K562 (cell line): Measurements from ENCODE around the gene YPEL1. TPM values are rescaled to one million over a fixed set of nuclear protein-coding genes. Genes with fewer than 3 reads are reported as not detected.

Experiments used
- ATAC-seq: fragments of 200-7000 bp; cut with Tn5 transposase; 3 replicates; pipeline ENCODE4 v1.9.1; 2020; ENCODE audit warnings: moderate library complexity
- BruUV-seq: library from RNA; stranded (reverse); fragments of 400-500 nt; replicated peaks from 2 replicates; lab custom pipeline; 2021; lab: Mats Ljungman, UMichigan
- CTCF ChIA-PET: fragments of 300-600 bp; formaldehyde crosslinking; extraction: SDS; loops from one replicate; lab custom pipeline; 2021; ENCODE audit warnings: low intra/inter-chr PET ratio; lab: Yijun Ruan, JAX
- POLR2A ChIA-PET: fragments of 300-600, 350-650 bp; sonication (Branson Sonifier 250); formaldehyde crosslinking; extraction: SDS; loops from one replicate; lab custom pipeline; 2021; ENCODE audit warnings: antibody characterized with exemption, inconsistent platforms; lab: Yijun Ruan, JAX
- DNase-seq, 4 experiments: peaks; one replicate each; pipeline versions ENCODE4 v3.0.0 to v3.0.0-alpha.2; 2011 to 2018; ENCODE audit warnings: low spot score in 3 of 4, mixed read lengths in 3 of 4; ENCODE audit errors: extremely low read depth in 1 of 4
- FAIRE-seq: peaks from 2 replicates; lab custom pipeline; 2011; peaks lifted over from hg19 to GRCh38; lab: Jason Lieb, UNC
- H2AFZ ChIP-seq: 2 replicates; pipeline ENCODE4 v1.6.0; 2011; ENCODE audit warnings: low read depth, low read length, control low read depth, inconsistent platforms
- H3K27ac ChIP-seq: fragments of 200-600 bp; 3 replicates; pipeline ENCODE4 v1.8.0; 2011; ENCODE audit warnings: low read depth, mild to moderate bottlenecking, control low read depth, inconsistent platforms, low read length, moderate library complexity, mixed read lengths; ENCODE audit errors: extremely low read depth
- H3K27me3 ChIP-seq, 2 experiments: fragments of 300-600 bp in 1 of 2; 2 replicates in 1 of 2; 3 replicates in 1 of 2; pipeline versions ENCODE4 v1.6.0 to v1.8.0; 2011; ENCODE audit warnings: inconsistent platforms in 2 of 2, low read length in 2 of 2, mild to moderate bottlenecking in 1 of 2, mixed read lengths in 1 of 2, moderate library complexity in 1 of 2; ENCODE audit not compliant: control insufficient read depth in 2 of 2, insufficient read depth in 2 of 2
- H3K36me3 ChIP-seq: fragments of 300-600 bp; 3 replicates; pipeline ENCODE4 v1.8.0; 2011; ENCODE audit warnings: mild to moderate bottlenecking, low read length, inconsistent platforms; ENCODE audit not compliant: control insufficient read depth, insufficient read depth
- H3K4me1 ChIP-seq, 2 experiments: fragments of 200-600 bp in 1 of 2; replicated peaks in 1 of 2; 2 replicates in 1 of 2; 3 replicates in 1 of 2; pipeline versions ENCODE4 v1.5.1 to v1.8.0; 2011; ENCODE audit warnings: inconsistent platforms in 2 of 2, low read length in 2 of 2, mild to moderate bottlenecking in 1 of 2, mixed read lengths in 1 of 2, moderate library complexity in 1 of 2; ENCODE audit not compliant: control insufficient read depth in 2 of 2, insufficient read depth in 2 of 2
- H3K4me2 ChIP-seq: 2 replicates; pipeline ENCODE4 v1.6.1; 2011; ENCODE audit warnings: low read length, control low read depth, inconsistent platforms, mixed read lengths; ENCODE audit not compliant: insufficient read depth
- H3K4me3 ChIP-seq: fragments of 200-600 bp; sonication (generic), shearing (Covaris generic); 2 replicates; pipeline ENCODE4 v1.5.1; 2016; ENCODE audit warnings: control low read depth, inconsistent platforms
- H3K79me2 ChIP-seq: fragments of 200-600 bp; 3 replicates; pipeline ENCODE4 v1.8.0; 2011; ENCODE audit warnings: low read length, inconsistent platforms; ENCODE audit not compliant: control insufficient read depth, insufficient read depth
- H3K9ac ChIP-seq, 2 experiments: 2 replicates each; pipeline versions ENCODE4 v1.6.0 to v1.6.1; 2011; ENCODE audit warnings: low read depth in 2 of 2, low read length in 2 of 2, control low read depth in 1 of 2, inconsistent platforms in 1 of 2, mild to moderate bottlenecking in 1 of 2, mixed read lengths in 1 of 2; ENCODE audit not compliant: insufficient read depth in 1 of 2
- H3K9me1 ChIP-seq: one replicate; pipeline ENCODE4 v1.6.0; 2011; ENCODE audit warnings: inconsistent platforms, mild to moderate bottlenecking, low read length, moderate library complexity; ENCODE audit not compliant: control insufficient read depth, insufficient read depth
- H3K9me3 ChIP-seq: replicated peaks from 2 replicates; pipeline ENCODE4 v1.5.1; 2011; ENCODE audit warnings: low read depth, low read length, inconsistent platforms; ENCODE audit not compliant: control insufficient read depth, insufficient read depth
- H4K20me1 ChIP-seq: replicated peaks from 2 replicates; pipeline ENCODE4 v1.6.1; 2011; ENCODE audit warnings: low read length, inconsistent platforms, mixed read lengths; ENCODE audit not compliant: control insufficient read depth, insufficient read depth
- KLF16 ChIP-seq: IDR thresholded peaks from 2 replicates; pipeline ENCODE4 v1.6.1; 2016; ENCODE audit warnings: antibody characterized with exemption
- STAT6 ChIP-seq: sonication (generic); formaldehyde crosslinking; IDR thresholded peaks from 2 replicates; pipeline ENCODE4 v1.8.1; 2023; ENCODE audit warnings: mild to moderate bottlenecking, missing genetic modification reagents
- TAF15 ChIP-seq: fragments of 200-400 bp; formaldehyde crosslinking; IDR thresholded peaks from 2 replicates; pipeline ENCODE4 v1.6.1; 2017; ENCODE audit warnings: mild to moderate bottlenecking, low read depth, low read length, moderate library complexity
- WGBS: fragments of 100-300 bp; shearing (Covaris generic); methylation state at CpG from one replicate; pipeline ENCODE4 v1.1.6; 2016; ENCODE audit warnings: low coverage, mixed read lengths; ENCODE audit not compliant: insufficient coverage; ENCODE audit errors: missing lambda C conversion rate; 5-methylcytosine and 5-hydroxymethylcytosine counted together
- in situ Hi-C: fragments of 300-500 bp; cut with MboI; formaldehyde crosslinking; loops from 4 replicates; pipeline ENCODE4 v1.15.0; 2018; ENCODE audit warnings: inconsistent platforms, mixed read lengths
- intact Hi-C: fragments of 100-400 bp; cut with micrococcal nuclease; formaldehyde crosslinking; loops from 2 replicates; pipeline ENCODE4 v1.14.2; 2022
- polyA plus RNA-seq, 8 experiments: library from polyadenylated mRNA; depleted of rRNA in 4 of 8; stranded (reverse) in 5 of 8; unstranded in 3 of 8; fragments of >200 nt; fragmentation: Nextera tagmentation in 2 of 8; fragmentation: Illumina TruSeq in 1 of 8; extraction: Ambion mirVana in 2 of 8; extraction: Trizol in 1 of 8; gene quantifications; 2 replicates each; pipeline versions ENCODE4 v1.2.1 to v1.2.3, GENCODE V29; 2011 to 2014; ENCODE audit warnings: inconsistent platforms in 1 of 8, missing spikeins in 1 of 8
- total RNA-seq, 7 experiments: library from RNA; depleted of rRNA in 6 of 7; stranded (reverse); fragments of >200 nt in 6 of 7; fragmentation: Illumina TruSeq in 2 of 7; extraction: Trizol in 2 of 7; gene quantifications; 2 replicates each; pipeline versions ENCODE4 v1.2.1 to v1.2.3, GENCODE V29; 2011 to 2021; ENCODE audit warnings: low replicate concordance in 1 of 7

Gene YPEL1
- total and polyA plus RNA-seq, 9 of the 15 experiments (the other 6 are each of a cell fraction or from before 2014, with no cell fraction given) = 0.07 to 2.2 (median 0.46) TPM

DNA sequence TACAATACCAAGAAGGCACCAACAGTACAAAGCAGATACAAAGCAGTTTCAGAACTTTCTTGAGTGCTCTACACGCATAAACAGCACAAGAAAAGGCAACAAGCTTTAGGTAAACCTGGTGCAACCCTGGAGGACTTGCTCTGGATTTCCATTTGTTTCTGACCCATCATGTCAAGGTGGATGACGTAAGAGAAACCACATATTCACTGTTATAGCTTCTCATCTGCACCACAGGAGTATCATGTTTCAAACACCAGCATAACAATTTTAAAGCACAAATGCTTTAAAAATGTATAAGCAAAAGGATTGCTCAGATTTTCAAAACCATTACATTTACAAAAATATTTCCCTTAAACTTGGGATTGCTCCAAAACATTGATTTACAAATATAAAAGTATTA, 25.0 kb upstream of the YPEL1 start:
- Histone ChIP-seq H3K27ac (no peak overlapping the region), H3K9me1 (peaks cover 7% of the 10 kb centered on the region), H3K9ac (no peak overlapping the region), H3K9me3 (no peaks in the 10 kb centered on the region), H3K79me2 (no peaks in the 10 kb centered on the region), H3K4me2 (no peak overlapping the region), H4K20me1 (no peaks in the 10 kb centered on the region; the same call in 1 of the 2 replicates), H3K27me3 (no peaks in the 10 kb centered on the region), H3K4me3 (no peak overlapping the region), H2AFZ (no peak overlapping the region), H3K36me3 (peaks cover 86% of the 10 kb centered on the region), H3K4me1 (peaks cover 17 to 21% of the 10 kb centered on the region in 2 experiments)
- FAIRE-seq (no peak), DNase-seq (peak in 2 of 4 experiments; percentile 73 to 79), ATAC-seq (peak; percentile 9; the same call in 1 of the 3 replicates)
- in situ Hi-C loops = no loop called here
- TSS peak; percentile 8 for BruUV-seq
- CTCF ChIA-PET = no interaction called here
- TF ChIP-seq TAF15 (no peak), KLF16 (no peak), STAT6 (CRISPR knock-in tag) (0 out of 2 replicates have a peak, but pooled peaks have one; percentile 7)
- WGBS = 51% methylated on average over 2 of the region's 2 CpGs
- intact Hi-C loops = no loop called here
- POLR2A ChIA-PET = interaction anchor here (0.5 to 16.6 kb wide), 12 partner anchors 8 to 621 kb away, joined by 3 to 258 read pairs (median 9); partner anchors contain the start of gene MAPK1
